GM19238 (cell line): ENCODE results near the gene SPTLC1.

ENCODE experiments used
- DNase-seq: peaks from one replicate; pipeline ENCODE4 v3.0.0; 2011; ENCODE audit warnings: low spot score; ENCODE audit not compliant: insufficient read length

SPTLC1 gene

DNA sequence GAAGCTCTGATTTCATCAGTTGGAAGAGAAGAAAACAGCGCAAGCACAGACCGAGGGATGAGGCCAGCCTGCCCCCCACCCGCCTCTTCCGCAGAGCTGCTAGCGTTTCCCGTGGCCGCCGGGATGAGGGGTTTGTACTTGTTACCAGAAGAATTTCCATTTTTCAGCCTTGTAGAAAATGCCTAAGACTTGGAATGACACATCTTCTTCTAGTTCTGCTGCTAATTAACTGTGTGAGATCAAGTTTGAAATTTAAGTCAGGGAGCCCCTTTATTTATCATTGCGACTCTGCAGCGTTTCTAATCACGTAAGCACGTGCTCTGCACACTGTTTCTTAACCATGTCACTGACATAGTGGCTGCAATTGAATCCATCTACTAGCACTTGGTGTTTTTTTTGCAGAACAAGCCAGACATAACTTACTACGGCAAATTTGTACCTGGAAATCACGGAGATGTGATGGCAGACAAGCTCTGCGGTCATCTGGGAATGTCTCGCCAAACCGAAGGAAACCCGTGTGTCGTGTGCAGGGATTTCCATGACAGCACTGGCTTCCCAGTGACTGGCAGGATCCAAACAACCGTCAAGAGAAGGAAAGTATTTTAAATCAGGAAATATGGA, 123.4 kb downstream of the SPTLC1 start:
- DNase-seq = no peak

GRCh38 chr9:91986248-91986647, 129.0 kb downstream of the SPTLC1 start:
- DNase-seq = no peak

GRCh38 chr9:91985692-91986091, 129.5 kb downstream of the SPTLC1 start:
- DNase-seq = no peak
